ENCODE data around the gene EYS. TPM values are rescaled to one million over a fixed set of nuclear protein-coding genes. Genes with fewer than 3 reads are reported as not detected.

Gene EYS
- total RNA-seq, 2 experiments from 2014 or later = not detected

- no peak for ATAC-seq
- H3K4me3 Mint-ChIP-seq = no peak overlapping the region
- peaks cover 10% of the 10 kb centered on the region for H3K27me3 Mint-ChIP-seq
- no peak overlapping the region for H3K27ac Mint-ChIP-seq
- no peak for DNase-seq
- H3K4me1 Mint-ChIP-seq = no peaks in the 10 kb centered on the region
- CTCF ChIA-PET = no interaction called here
- H3K9me3 Mint-ChIP-seq (ENCODE audit: low read depth) = no peaks in the 10 kb centered on the region
- no peaks in the 10 kb centered on the region for H3K36me3 Mint-ChIP-seq
Measured at GRCh38 chr6:63799313-63799712, 1907.7 kb downstream of the EYS start.

DNA sequence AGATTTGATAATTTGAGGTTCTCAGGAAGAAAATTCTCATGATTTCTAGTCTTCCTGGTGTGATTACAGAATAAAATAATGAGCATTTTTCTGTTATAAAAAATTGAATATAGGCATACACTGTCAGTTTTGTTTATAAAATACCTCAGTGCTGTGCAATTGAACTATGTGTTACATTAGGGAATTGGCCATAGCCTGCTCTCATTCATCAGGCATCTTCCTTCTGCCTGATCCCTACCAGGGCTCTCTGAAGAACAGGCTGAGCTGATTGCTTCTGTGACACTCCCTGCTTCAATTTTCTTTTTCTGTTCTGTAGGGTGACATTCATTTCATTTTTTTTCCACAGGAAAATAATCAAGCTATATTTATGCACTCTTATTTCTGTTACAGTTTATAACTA lies 1908.6 kb downstream of the EYS start:
- Mint-ChIP-seq H3K36me3 (no peaks in the 10 kb centered on the region), H3K27me3 (peaks cover 13% of the 10 kb centered on the region), H3K9me3 (ENCODE audit: low read depth) (no peaks in the 10 kb centered on the region), H3K4me3 (no peak overlapping the region), H3K27ac (no peak overlapping the region), H3K4me1 (no peaks in the 10 kb centered on the region)
- ATAC-seq (no peak), DNase-seq (no peak)
- CTCF ChIA-PET = no interaction called here

- H3K27ac Mint-ChIP-seq = no peak overlapping the region
- CTCF ChIA-PET = no interaction called here
- DNase-seq (no peak), ATAC-seq (no peak)
- no peaks in the 10 kb centered on the region for H3K9me3 Mint-ChIP-seq (ENCODE audit: low read depth)
- H3K36me3 Mint-ChIP-seq = no peaks in the 10 kb centered on the region
- no peaks in the 10 kb centered on the region for H3K4me1 Mint-ChIP-seq
- no peak overlapping the region for H3K4me3 Mint-ChIP-seq
- H3K27me3 Mint-ChIP-seq = peaks cover 13% of the 10 kb centered on the region
Measured at GRCh38 chr6:63797721-63798120, 1909.3 kb downstream of the EYS start.

GRCh38 chr6:63795826-63796225 lies 1911.2 kb downstream of the EYS start:
- Mint-ChIP-seq H3K9me3 (ENCODE audit: low read depth) (no peaks in the 10 kb centered on the region), H3K4me1 (no peaks in the 10 kb centered on the region), H3K27ac (no peak overlapping the region), H3K27me3 (peaks cover 12% of the 10 kb centered on the region), H3K36me3 (no peaks in the 10 kb centered on the region), H3K4me3 (no peak overlapping the region)
- ATAC-seq (no peak), DNase-seq (no peak)
- CTCF ChIA-PET = no interaction called here

DNA sequence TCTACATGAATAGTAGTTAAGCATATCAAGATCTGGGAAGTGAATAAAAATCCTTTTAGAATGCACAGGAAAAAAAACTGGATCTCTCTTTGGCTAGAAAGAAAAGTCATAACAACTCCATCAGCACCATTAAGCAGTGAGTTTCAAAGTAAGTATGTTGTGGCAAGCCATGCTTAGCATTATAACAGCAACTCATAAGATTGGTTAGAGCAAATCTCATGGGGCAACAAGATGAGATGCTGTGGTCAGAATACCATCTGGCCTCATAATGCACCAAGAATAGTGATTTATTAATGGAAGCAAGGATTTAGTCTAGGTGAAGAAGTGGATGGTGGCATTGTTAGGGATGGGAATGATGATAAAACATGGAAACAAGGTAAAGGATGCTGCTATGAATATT lies 1912.0 kb downstream of the EYS start:
- no peak for ATAC-seq
- H3K36me3 Mint-ChIP-seq = no peaks in the 10 kb centered on the region
- H3K4me1 Mint-ChIP-seq = no peaks in the 10 kb centered on the region
- H3K4me3 Mint-ChIP-seq = no peak overlapping the region
- H3K27ac Mint-ChIP-seq = no peak overlapping the region
- CTCF ChIA-PET = no interaction called here
- H3K9me3 Mint-ChIP-seq (ENCODE audit: low read depth) = no peaks in the 10 kb centered on the region
- H3K27me3 Mint-ChIP-seq = peaks cover 12% of the 10 kb centered on the region
- no peak for DNase-seq

- Mint-ChIP-seq H3K4me1 (no peaks in the 10 kb centered on the region), H3K9me3 (ENCODE audit: low read depth) (no peaks in the 10 kb centered on the region), H3K27ac (no peak overlapping the region), H3K27me3 (peaks cover 12% of the 10 kb centered on the region), H3K36me3 (no peaks in the 10 kb centered on the region), H3K4me3 (no peak overlapping the region)
- CTCF ChIA-PET = no interaction called here
- ATAC-seq (no peak), DNase-seq (no peak)
Measured at GRCh38 chr6:63793465-63794137, 1913.4 kb downstream of the EYS start.

GRCh38 chr6:63792736-63793464 lies 1914.1 kb downstream of the EYS start:
- Mint-ChIP-seq H3K9me3 (ENCODE audit: low read depth) (no peaks in the 10 kb centered on the region), H3K27ac (no peak overlapping the region), H3K4me1 (no peaks in the 10 kb centered on the region), H3K27me3 (peaks cover 12% of the 10 kb centered on the region), H3K36me3 (no peaks in the 10 kb centered on the region), H3K4me3 (no peak overlapping the region)
- no peak for ATAC-seq
- CTCF ChIA-PET = no interaction called here
- no peak for DNase-seq

GRCh38 chr6:63790334-63790733 lies 1916.7 kb downstream of the EYS start:
- no peak overlapping the region for H3K4me3 Mint-ChIP-seq
- H3K4me1 Mint-ChIP-seq = no peaks in the 10 kb centered on the region
- DNase-seq = no peak
- H3K36me3 Mint-ChIP-seq = no peaks in the 10 kb centered on the region
- no peak overlapping the region for H3K27ac Mint-ChIP-seq
- no peaks in the 10 kb centered on the region for H3K9me3 Mint-ChIP-seq (ENCODE audit: low read depth)
- no peak for ATAC-seq
- CTCF ChIA-PET = interaction anchor here (0.6 kb wide), 1 partner anchor 26 kb away, joined by 3 read pairs; no protein-coding TSS in a partner anchor
- peaks cover 12% of the 10 kb centered on the region for H3K27me3 Mint-ChIP-seq

DNA sequence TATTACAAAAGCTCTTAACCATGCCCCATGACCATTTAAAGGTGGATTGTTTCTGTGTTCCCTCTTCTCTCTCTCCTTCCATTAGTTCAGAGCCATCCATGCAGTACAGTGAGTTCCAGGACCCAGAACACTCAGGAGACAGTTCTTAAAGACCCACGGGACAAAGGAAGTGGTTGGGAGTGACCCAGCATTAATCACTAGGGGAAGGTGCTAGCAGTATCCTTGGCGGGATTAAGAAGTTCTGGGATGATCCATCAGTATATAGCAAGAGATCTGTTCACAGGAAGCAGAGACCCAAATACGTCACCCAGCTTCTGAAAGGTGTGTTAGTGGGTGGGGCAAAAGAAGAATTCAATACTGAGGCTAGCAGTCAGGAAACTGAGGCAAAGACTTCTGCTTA lies 1917.3 kb downstream of the EYS start:
- Mint-ChIP-seq H3K4me1 (no peaks in the 10 kb centered on the region), H3K9me3 (ENCODE audit: low read depth) (no peaks in the 10 kb centered on the region)
- CTCF ChIA-PET = no interaction called here

DNA sequence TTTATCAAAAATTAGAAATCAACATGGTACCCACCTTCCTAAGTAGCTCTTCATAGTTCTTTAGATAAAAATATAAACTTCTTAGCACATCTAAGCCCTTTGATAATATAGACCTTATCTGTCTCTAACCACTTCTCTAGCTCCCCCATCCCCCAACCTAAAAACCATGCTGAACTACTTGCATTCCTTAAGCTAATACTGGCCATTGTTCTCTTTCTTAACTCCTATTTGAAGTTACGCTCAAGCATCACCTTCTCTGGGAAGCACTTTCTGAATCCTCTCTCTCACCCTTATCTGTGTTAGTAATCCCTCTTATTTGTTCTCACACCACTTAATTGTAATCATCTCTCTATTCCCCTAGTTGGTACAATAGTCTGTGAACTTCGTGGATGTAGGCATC lies 1918.5 kb downstream of the EYS start:
- H3K36me3 Mint-ChIP-seq = no peaks in the 10 kb centered on the region
- CTCF ChIA-PET = no interaction called here
- H3K27ac Mint-ChIP-seq = no peak overlapping the region
- no peak overlapping the region for H3K4me3 Mint-ChIP-seq
- H3K4me1 Mint-ChIP-seq = no peaks in the 10 kb centered on the region
- no peaks in the 10 kb centered on the region for H3K9me3 Mint-ChIP-seq (ENCODE audit: low read depth)
- H3K27me3 Mint-ChIP-seq = peaks cover 3% of the 10 kb centered on the region
- DNase-seq (no peak), ATAC-seq (no peak)

More for the DNA sequence above, 1917.3 kb downstream of the EYS start:
- ATAC-seq = no peak
- H3K36me3 Mint-ChIP-seq = no peaks in the 10 kb centered on the region
- peaks cover 6% of the 10 kb centered on the region for H3K27me3 Mint-ChIP-seq
- no peak for DNase-seq
- H3K4me3 Mint-ChIP-seq = no peak overlapping the region
- H3K27ac Mint-ChIP-seq = no peak overlapping the region

DNA sequence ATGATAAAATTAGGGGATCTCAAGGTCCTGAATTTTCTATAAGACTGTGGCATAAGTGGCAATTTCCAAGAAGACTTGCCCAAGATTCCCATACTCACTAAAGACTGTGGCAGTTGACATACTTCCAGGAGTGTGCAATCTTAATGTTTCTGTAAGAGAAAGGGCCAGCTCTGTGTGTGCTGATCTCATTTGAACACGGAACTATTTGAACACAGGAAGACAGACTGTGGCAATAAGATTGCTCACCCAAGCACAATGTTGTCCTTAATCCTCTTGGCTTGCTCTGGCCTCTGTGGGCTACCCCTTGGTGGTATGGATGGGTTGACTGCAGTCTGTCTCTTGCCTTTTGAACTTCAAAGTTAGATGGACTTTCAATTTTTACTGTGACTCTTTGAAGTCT lies 1920.0 kb downstream of the EYS start:
- Mint-ChIP-seq H3K9me3 (ENCODE audit: low read depth) (no peaks in the 10 kb centered on the region), H3K27me3 (peaks cover 6% of the 10 kb centered on the region), H3K4me3 (no peak overlapping the region), H3K27ac (no peak overlapping the region), H3K4me1 (no peaks in the 10 kb centered on the region), H3K36me3 (no peaks in the 10 kb centered on the region)
- CTCF ChIA-PET = no interaction called here
- DNase-seq (no peak), ATAC-seq (no peak)

DNA sequence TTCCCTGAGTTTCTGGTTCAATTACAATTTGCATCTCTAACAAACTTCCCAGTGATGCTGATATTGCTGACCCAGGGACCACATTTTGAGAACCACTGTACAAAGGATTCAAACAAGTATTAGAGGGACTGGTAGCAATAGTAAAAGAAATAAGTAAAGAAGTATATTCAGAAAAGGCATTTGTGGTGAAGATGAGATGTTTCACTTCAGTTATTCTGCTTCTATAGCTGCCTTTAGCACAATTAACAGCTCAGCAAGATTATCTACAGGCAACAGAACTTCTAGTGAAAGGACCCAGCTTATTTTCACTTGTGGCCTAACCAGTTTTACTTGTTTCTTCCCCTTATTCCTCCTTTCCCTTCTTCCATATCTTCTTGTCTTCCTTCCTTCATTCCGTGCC lies 1922.0 kb downstream of the EYS start:
- no peak overlapping the region for H3K4me3 Mint-ChIP-seq
- no peak overlapping the region for H3K27ac Mint-ChIP-seq
- ATAC-seq = no peak
- no peaks in the 10 kb centered on the region for H3K9me3 Mint-ChIP-seq (ENCODE audit: low read depth)
- CTCF ChIA-PET = no interaction called here
- DNase-seq = no peak
- no peaks in the 10 kb centered on the region for H3K36me3 Mint-ChIP-seq
- no peaks in the 10 kb centered on the region for H3K4me1 Mint-ChIP-seq
- peaks cover 6% of the 10 kb centered on the region for H3K27me3 Mint-ChIP-seq

DNA sequence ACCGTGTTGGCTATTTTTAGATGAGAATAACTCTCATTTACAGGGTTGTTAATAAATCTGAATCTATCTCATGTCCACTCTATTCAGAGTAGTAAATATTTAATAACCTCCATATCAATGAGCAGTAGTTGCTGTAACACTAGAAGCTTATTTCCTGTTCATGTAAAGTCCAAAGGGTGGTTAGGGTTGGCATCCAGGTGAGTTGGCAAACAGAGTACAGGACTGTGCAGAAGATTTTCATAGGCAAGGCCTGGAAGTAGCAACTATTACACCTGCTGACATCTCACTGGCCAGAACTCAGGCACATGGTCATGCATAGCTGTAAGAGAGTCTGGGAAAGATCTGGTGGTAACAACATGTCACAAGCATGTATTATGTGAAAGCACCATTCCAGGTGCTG lies 1923.9 kb downstream of the EYS start:
- DNase-seq = no peak
- no peaks in the 10 kb centered on the region for H3K36me3 Mint-ChIP-seq
- H3K4me3 Mint-ChIP-seq = no peak overlapping the region
- ATAC-seq = no peak
- H3K27ac Mint-ChIP-seq = no peak overlapping the region
- H3K9me3 Mint-ChIP-seq (ENCODE audit: low read depth) = no peaks in the 10 kb centered on the region
- peaks cover 6% of the 10 kb centered on the region for H3K27me3 Mint-ChIP-seq
- CTCF ChIA-PET = no interaction called here
- no peaks in the 10 kb centered on the region for H3K4me1 Mint-ChIP-seq

GRCh38 chr6:63774961-63775360 lies 1932.1 kb downstream of the EYS start:
- Mint-ChIP-seq H3K9me3 (ENCODE audit: low read depth) (no peaks in the 10 kb centered on the region), H3K36me3 (no peaks in the 10 kb centered on the region), H3K4me3 (no peak overlapping the region), H3K27me3 (peaks cover 19% of the 10 kb centered on the region), H3K4me1 (no peaks in the 10 kb centered on the region), H3K27ac (no peak overlapping the region)
- ATAC-seq = no peak
- CTCF ChIA-PET = no interaction called here
- no peak for DNase-seq
